ENCODE results near the gene TBC1D16.

The TBC1D16 gene

GRCh38 chr17:79929257-79930061, 106.2 kb downstream of the TBC1D16 start:
- no peak overlapping the region for H3K27ac ChIP-seq
- TF ChIP-seq CTCF (conservative IDR thresholded peaks at IDR 0.05): no peak

GRCh38 chr17:79928502-79929256, 107.0 kb downstream of the TBC1D16 start:
- H3K27ac ChIP-seq: no peak overlapping the region
- no peak for TF ChIP-seq CTCF (conservative IDR thresholded peaks at IDR 0.05)

GRCh38 chr17:79927688-79928501, 107.8 kb downstream of the TBC1D16 start:
- TF ChIP-seq CTCF (conservative IDR thresholded peaks at IDR 0.05): no peak
- H3K27ac ChIP-seq: no peak overlapping the region

- TF ChIP-seq CTCF (conservative IDR thresholded peaks at IDR 0.05): no peak
- H3K27ac ChIP-seq: no peak overlapping the region
Observed at GRCh38 chr17:79927136-79927661, 108.5 kb downstream of the TBC1D16 start.

- H3K27ac ChIP-seq: no peak overlapping the region
Observed at GRCh38 chr17:79926605-79927135, 109.0 kb downstream of the TBC1D16 start.

GRCh38 chr17:79926142-79926604, 109.5 kb downstream of the TBC1D16 start:
- peak overlapping the region; percentile 65 for H3K27ac ChIP-seq
- TF ChIP-seq CTCF (conservative IDR thresholded peaks at IDR 0.05): no peak

More at GRCh38 chr17:79926605-79927135, 109.0 kb downstream of the TBC1D16 start:
- no peak for TF ChIP-seq CTCF (conservative IDR thresholded peaks at IDR 0.05)
